Muscle of leg (tissue), 11 donors: ENCODE results near the gene DDTL. TPM values are rescaled to one million over a fixed set of nuclear protein-coding genes. Genes with fewer than 3 reads are reported as not detected.
"Not testable (repeated sequence)": the region's sequence is repeated elsewhere in the genome, so short reads cannot be mapped to it uniquely, and the experiment has no call there.

Source experiments
- DNase-seq: peaks from one replicate; pipeline ENCODE4 v3.0.0; 2013
- H3K27ac ChIP-seq: one replicate; pipeline ENCODE4 v1.5.1; 2013; ENCODE audit warnings: mild to moderate bottlenecking, low read length, control low read depth
- H3K27me3 ChIP-seq: one replicate; pipeline ENCODE4 v1.6.1; 2013; ENCODE audit warnings: low read length; ENCODE audit not compliant: control insufficient read depth, insufficient read depth
- H3K36me3 ChIP-seq: one replicate; pipeline ENCODE4 v1.6.1; 2013; ENCODE audit warnings: low read length; ENCODE audit not compliant: control insufficient read depth, insufficient read depth
- H3K4me1 ChIP-seq: one replicate; pipeline ENCODE4 v1.6.1; 2013; ENCODE audit warnings: low read length; ENCODE audit not compliant: control insufficient read depth, insufficient read depth
- H3K4me3 ChIP-seq: one replicate; pipeline ENCODE4 v1.5.1; 2013; ENCODE audit warnings: low read length, control low read depth
- H3K9me3 ChIP-seq: replicated peaks from 2 replicates; pipeline ENCODE4 v1.6.1; 2013; ENCODE audit warnings: low read depth, low read length; ENCODE audit not compliant: control insufficient read depth
- WGBS: methylation state at CpG from one replicate; pipeline ENCODE4 v1.1.5; 2013; ENCODE audit warnings: missing lambda C conversion rate; ENCODE audit not compliant: insufficient coverage; 5-methylcytosine and 5-hydroxymethylcytosine counted together
- polyA plus RNA-seq, 8 donors: library from polyadenylated mRNA; unstranded; fragments of 120-200 nt; gene quantifications; one replicate each; pipeline versions ENCODE4 v1.2.1 to v1.2.3, GENCODE V29; 2013; ENCODE audit warnings: inconsistent platforms in 1 of 8, low replicate concordance in 1 of 8; ENCODE audit not compliant: insufficient read length in 8 of 8, insufficient read depth in 1 of 8
- total RNA-seq: library from RNA; stranded (reverse); fragments of 120-200 nt; gene quantifications from one replicate; pipeline ENCODE4 v1.2.4, GENCODE V29; 2013

DDTL gene
- total and polyA plus RNA-seq, 9 donors: 0.80 to 6.5 (median 3.6) TPM

DNA sequence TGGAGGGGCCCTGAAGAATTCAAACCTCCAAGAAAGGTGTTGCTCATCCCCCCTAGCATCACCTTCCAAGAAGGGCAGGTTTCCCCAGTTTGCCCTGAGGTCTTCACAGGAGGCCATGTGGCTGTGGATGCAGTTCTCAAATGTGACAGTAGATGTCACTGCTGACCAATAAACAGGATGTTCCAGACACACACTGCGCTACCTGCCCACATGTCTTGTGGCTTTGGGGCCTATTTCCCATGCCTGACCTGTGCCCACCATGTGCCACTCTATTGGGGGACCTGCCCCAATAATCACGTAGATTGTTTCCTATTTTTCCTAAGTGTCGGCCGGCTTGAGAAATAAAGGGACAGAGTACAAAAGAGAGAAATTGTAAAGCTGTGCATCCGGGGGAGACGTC is 17.7 kb downstream of the DDTL start:
- Histone ChIP-seq H3K4me1 (no peaks in the 10 kb centered on the region), H3K27ac (no peak overlapping the region), H3K36me3 (no peaks in the 10 kb centered on the region), H3K9me3 (no peaks in the 10 kb centered on the region), H3K27me3 (no peaks in the 10 kb centered on the region), H3K4me3 (no peak overlapping the region)
- DNase-seq: no peak
- WGBS: no CpG with 5 or more reads among the region's 6 CpGs

DNA sequence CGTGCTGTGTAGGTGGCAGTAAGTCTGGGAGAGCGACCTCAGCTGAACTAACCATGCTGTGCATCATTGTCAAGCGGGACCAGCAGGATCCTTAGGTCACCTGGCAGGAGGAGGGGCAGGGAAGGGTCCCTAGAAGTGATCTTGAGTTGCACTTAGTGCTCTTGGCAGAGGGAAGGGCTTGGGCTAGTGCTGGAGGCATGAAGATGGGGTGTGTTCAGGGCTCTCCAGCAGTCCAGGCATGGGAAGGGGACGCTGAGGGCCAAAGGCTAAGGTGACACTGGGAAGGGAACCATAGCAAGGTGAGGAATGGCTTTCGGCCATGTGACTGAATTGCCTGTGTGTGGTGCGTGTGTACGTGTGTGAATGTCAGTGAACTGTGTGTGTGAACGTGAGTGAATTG is 19.4 kb downstream of the DDTL start:
- not testable (repeated sequence) for H3K4me1 ChIP-seq, DNase-seq, H3K4me3 ChIP-seq, H3K36me3 ChIP-seq, H3K27ac ChIP-seq, H3K27me3 ChIP-seq, H3K9me3 ChIP-seq
- 73% methylated on average over 5 of the region's 8 CpGs for WGBS

DNA sequence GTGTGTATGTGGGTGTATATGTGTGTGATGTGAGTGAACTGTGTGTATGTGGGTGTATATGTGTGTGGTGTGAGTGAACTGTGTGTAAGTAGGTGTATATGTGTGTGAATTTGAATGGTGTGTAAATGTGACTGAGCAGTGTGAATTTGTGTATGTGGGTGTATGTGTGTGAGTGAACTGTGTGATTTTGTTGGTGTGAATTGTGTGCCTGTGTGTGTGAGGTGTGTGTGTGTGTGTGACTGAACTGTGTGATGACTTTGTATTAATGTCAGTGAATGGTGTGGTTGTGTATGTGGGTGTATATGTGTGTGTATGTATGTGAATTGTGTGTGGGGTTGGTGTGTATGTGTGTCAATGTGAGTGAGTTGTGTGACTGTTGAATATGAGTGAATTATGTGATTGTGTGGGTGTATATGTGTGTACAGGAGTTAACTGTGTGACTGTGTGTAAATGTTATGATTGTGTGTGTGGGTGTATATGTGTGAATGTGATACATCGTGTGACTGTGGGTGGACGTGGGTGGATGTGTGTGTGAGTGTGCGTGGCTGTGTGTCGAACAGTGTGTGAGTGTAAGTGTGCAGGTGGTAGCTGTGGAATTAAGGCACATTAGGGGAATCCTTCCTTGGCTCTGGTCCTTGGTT is 20.0 kb downstream of the DDTL start:
- not testable (repeated sequence) for DNase-seq, H3K9me3 ChIP-seq, H3K4me3 ChIP-seq, H3K36me3 ChIP-seq, H3K4me1 ChIP-seq, H3K27me3 ChIP-seq, H3K27ac ChIP-seq
- WGBS: no CpG with 5 or more reads among the region's 4 CpGs

DNA sequence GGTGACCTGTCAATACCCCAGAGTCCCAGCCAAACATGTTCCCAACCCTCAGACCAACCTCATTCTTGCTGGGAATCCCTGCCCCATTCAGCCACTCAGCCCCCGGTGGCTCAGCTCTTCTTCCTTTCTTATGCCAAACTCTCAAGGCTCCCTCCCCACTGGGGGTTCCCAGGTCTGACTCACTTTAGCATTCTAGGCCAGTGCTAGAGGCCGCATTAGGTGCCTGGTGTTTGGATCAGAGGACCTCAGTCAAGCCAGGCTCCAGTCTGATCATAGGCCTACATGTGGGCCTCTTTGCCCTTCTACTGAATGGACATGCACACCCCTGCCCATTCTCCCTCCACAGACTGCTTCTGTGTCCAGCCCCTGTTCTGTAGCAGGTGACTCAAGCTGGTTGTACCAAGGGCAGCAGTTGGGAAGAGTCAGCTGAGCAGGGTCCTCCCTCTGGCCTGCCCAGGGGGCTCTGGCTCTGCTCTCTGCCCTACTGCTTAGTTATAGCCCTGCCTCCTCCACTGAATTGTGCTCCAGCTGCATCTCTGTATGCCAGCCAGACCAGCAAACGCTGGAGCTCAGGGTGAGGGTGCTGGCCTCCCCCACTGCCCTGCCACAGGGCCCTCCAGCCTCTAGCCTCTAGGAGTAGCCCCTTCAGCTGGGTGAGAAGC is 23.0 kb downstream of the DDTL start:
- not testable (repeated sequence) for H3K27me3 ChIP-seq, H3K36me3 ChIP-seq, H3K4me3 ChIP-seq, H3K4me1 ChIP-seq, H3K9me3 ChIP-seq, H3K27ac ChIP-seq, DNase-seq
- 60% methylated on average over 1 of the region's 3 CpGs for WGBS

DNA sequence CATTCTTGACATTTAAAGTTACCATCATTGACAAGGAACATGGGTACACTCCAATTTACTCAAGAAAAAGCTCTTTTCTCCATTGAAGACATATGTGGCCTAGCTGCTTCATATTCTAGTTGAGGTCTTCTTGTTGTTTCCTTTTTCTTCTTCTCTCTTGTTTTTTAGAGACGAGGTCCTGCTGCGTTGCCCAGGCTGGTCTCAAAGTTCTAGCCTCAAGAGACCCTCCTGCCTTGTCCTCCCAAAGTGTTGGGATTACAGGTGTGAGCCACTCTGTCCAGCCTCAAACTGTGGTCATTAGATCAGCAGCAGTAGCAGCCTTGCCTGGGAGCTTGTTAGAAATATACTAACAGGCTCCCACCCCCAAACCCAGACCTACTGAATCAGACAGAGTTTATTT is 26.4 kb downstream of the DDTL start:
- WGBS: no CpG with 5 or more reads among the region's 2 CpGs
- not testable (repeated sequence) for H3K9me3 ChIP-seq, DNase-seq, H3K4me1 ChIP-seq, H3K4me3 ChIP-seq, H3K27me3 ChIP-seq, H3K36me3 ChIP-seq, H3K27ac ChIP-seq

DNA sequence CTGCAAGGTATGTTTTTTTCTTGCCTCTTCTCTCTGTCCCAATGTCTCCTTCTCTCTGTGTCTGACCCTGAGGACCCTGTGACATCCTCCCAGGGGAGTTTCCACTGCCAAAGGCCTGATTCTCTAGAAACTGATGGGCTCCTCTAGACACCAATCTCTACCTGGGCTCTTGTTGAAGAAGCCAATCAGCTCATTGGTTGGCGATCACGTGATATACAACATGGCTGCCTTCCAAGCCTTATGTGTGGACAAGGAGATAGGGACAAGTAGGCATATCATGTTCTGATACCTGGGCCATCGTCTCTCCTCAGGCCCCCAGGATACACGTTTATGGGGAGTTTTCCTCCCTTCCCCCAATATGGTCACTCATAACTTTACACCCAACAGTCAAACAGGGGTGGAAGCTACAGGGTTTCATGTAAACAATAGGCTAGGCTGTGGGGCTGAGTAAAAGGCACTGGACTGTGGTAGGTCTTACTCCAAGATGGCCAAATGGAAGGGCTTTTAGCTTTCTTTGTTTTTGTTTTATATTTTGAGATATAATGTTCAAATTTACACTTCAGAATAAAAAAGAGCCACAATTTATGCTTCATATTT is 27.0 kb downstream of the DDTL start:
- no CpG with 5 or more reads among the region's 4 CpGs for WGBS
- H3K9me3 ChIP-seq, DNase-seq, H3K4me3 ChIP-seq, H3K27me3 ChIP-seq, H3K27ac ChIP-seq, H3K4me1 ChIP-seq, H3K36me3 ChIP-seq: not testable (repeated sequence)

DNA sequence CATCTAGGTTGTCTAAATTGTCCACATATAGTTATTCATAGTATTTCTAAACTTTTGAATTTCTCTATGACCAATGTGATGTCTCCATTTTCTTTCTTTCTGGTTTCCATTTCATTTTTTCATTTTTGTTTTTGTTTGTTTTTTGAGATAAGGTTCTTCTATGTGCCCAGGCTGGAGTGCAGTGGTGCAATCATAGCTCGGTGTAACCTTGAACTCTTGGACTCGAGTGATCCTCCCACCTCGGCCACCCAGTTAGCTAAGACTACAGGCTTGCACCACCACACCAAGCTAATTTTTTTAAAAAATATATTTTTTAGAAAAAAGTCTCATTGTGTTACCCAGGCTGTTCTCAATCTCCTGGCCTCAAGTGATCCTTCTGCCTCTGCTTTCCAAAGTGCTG is 30.4 kb downstream of the DDTL start:
- Histone ChIP-seq H3K4me3 (no peak overlapping the region), H3K27ac (no peak overlapping the region), H3K36me3 (no peaks in the 10 kb centered on the region), H3K27me3 (no peaks in the 10 kb centered on the region), H3K4me1 (no peaks in the 10 kb centered on the region), H3K9me3 (no peaks in the 10 kb centered on the region)
- DNase-seq: no peak
- WGBS: no CpG with 5 or more reads among the region's 3 CpGs

DNA sequence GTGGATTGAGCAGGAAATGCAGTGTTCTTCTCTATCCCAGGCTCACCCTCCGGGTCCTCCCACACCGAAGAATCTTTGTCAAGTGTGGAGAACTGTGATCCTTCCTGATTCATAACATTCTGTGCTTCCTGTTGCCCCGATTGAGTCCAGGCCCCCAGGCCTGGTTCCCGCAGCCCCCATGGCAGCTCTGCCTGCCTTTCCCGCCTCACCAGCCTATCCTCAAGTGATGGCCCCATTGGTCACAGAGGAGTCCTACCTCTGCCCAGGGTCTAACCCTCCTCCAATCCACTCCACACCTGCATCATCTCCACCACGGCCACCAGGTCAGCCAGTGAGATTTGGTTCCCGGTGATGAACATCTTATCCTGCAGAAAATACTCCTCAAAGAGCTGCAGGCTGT is 33.1 kb downstream of the DDTL start:
- H3K4me3 ChIP-seq, H3K27ac ChIP-seq, H3K27me3 ChIP-seq, H3K9me3 ChIP-seq, DNase-seq, H3K4me1 ChIP-seq, H3K36me3 ChIP-seq: not testable (repeated sequence)
- WGBS: 80% methylated on average over 7 of the region's 7 CpGs

DNA sequence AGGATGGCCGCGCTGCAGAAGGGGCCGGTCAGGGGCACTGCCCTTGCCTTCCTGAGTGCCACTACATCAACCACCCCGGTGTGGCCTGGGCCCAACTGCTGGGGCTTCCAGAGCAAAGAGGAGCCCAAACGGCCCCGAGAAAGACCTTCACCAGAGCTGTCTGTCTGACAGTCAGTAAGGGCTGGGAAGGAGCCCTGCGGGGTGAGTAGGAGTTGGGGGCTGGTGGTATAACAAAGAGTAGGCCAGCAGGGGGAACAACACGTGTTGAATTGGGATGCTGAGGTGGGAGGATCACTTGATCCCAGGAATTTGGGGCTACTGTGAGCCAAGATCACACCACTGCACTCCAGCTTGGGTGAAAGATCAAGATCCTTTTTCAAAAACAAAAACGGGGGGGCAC is 34.6 kb downstream of the DDTL start:
- no peak overlapping the region for H3K4me3 ChIP-seq
- no peaks in the 10 kb centered on the region for H3K4me1 ChIP-seq
- no peaks in the 10 kb centered on the region for H3K27me3 ChIP-seq
- no peak for DNase-seq
- H3K27ac ChIP-seq: no peak overlapping the region
- no peaks in the 10 kb centered on the region for H3K9me3 ChIP-seq
- WGBS: 85% methylated on average over 9 of the region's 9 CpGs
- H3K36me3 ChIP-seq: no peaks in the 10 kb centered on the region

DNA sequence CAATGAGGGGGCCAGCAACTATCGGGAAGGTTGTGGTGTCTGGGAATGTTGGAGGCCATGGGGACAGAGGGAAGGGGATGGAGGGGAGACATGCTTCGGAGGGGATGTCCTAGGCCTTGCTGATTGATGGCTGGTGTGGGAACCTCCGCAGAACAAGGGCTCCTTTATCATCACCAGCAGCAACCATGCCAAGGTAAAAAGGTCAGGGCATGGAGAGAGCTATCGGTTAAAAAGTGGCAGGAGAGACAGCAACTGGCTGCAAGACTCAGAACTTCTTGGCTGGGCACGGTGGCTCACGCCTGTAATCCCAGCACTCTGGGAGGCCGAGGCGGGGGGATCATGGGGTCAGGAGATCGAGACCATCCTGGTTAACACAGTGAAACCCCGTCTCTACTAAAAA is 35.6 kb downstream of the DDTL start:
- Histone ChIP-seq H3K27ac (no peak overlapping the region), H3K4me1 (no peaks in the 10 kb centered on the region), H3K9me3 (no peaks in the 10 kb centered on the region), H3K4me3 (no peak overlapping the region), H3K27me3 (no peaks in the 10 kb centered on the region), H3K36me3 (no peaks in the 10 kb centered on the region)
- DNase-seq: no peak
- 82% methylated on average over 4 of the region's 10 CpGs for whole genome bisulfite sequencing
